HCT116 (cell line): ENCODE results near the gene RHBDD2. TPM values are rescaled to one million over a fixed set of nuclear protein-coding genes. Genes with fewer than 3 reads are reported as not detected.
"Not testable (repeated sequence)": the region's sequence is repeated elsewhere in the genome, so short reads cannot be mapped to it uniquely, and the experiment has no call there.

ENCODE experiments used
- ATAC-seq: fragments of 200-7000 bp; cut with Tn5 transposase; 2 replicates; pipeline ENCODE4 v1.9.1; 2020; ENCODE audit warnings: mild to moderate bottlenecking, moderate library complexity
- Bru-seq: library from RNA; stranded (reverse); fragments of 400-500 nt; gene quantifications from one replicate; lab custom pipeline; 2021; lab: Mats Ljungman, UMichigan
- BruChase-seq, 2 experiments: library from RNA; stranded (reverse); fragments of 400-500 nt; gene quantifications; one replicate each; lab custom pipeline; 2021; lab: Mats Ljungman, UMichigan
- BruUV-seq: library from RNA; stranded (reverse); fragments of 400-500 nt; replicated peaks from 2 replicates; lab custom pipeline; 2021; lab: Mats Ljungman, UMichigan
- CTCF ChIA-PET: fragments of 300-600 bp; sonication (Branson Sonifier 250); formaldehyde crosslinking; loops from one replicate; lab custom pipeline; 2021; ENCODE audit warnings: antibody characterized with exemption; lab: Charles Lee
- POLR2A ChIA-PET: fragments of 300-600, 350-600 bp; sonication (Branson Sonifier 250); formaldehyde crosslinking; loops from one replicate; lab custom pipeline; 2021; ENCODE audit warnings: antibody characterized with exemption; lab: Charles Lee
- RAD21 ChIA-PET, 2 experiments: fragments of 300-600 bp; sonication (Branson Sonifier 250); formaldehyde crosslinking; loops; one replicate each; lab custom pipeline; 2023; ENCODE audit warnings: low total read pairs in 2 of 2; ENCODE audit not compliant: uncharacterized antibody in 2 of 2, unreplicated experiment in 2 of 2, low non-redundant PET in 1 of 2; lab: Charles Lee
- DNase-seq: peaks from one replicate; pipeline ENCODE4 v3.0.0-alpha.2; 2010; ENCODE audit warnings: low read depth, low spot score
- H2AFZ ChIP-seq: fragments of 200-600 bp; shearing (Covaris generic), sonication (generic); 2 replicates; pipeline ENCODE4 v1.6.1; 2017; ENCODE audit warnings: low read depth, mixed run types, mixed read lengths, antibody characterized with exemption, low read length; ENCODE audit not compliant: poor library complexity, severe bottlenecking
- H3K27ac ChIP-seq: 2 replicates; pipeline ENCODE4 v1.5.1; 2012; ENCODE audit warnings: low read depth, low read length
- H3K27me3 ChIP-seq: fragments of 200-600 bp; sonication (generic); 2 replicates; pipeline ENCODE4 v1.6.1; 2016; ENCODE audit warnings: mixed run types, low read length, mixed read lengths; ENCODE audit not compliant: insufficient read depth
- H3K36me3 ChIP-seq, 2 experiments: fragments of 200-500 bp in 1 of 2; fragments of 200-600 bp in 1 of 2; sonication (Bioruptor generic) in 1 of 2; sonication (generic) in 1 of 2; 2 replicates each; pipeline versions ENCODE4 v1.5.1 to v1.6.1; 2014 to 2016; ENCODE audit warnings: low read length in 2 of 2, inconsistent platforms in 1 of 2, mixed read lengths in 1 of 2, mixed run types in 1 of 2; ENCODE audit not compliant: insufficient read depth in 2 of 2, control insufficient read depth in 1 of 2
- H3K4me1 ChIP-seq, 2 experiments: fragments of 200-600 bp in 1 of 2; sonication (generic) in 1 of 2; 2 replicates each; pipeline versions ENCODE4 v1.5.1 to v1.6.1; 2012 to 2017; ENCODE audit warnings: low read length in 2 of 2, inconsistent platforms in 1 of 2, mild to moderate bottlenecking in 1 of 2, mixed read lengths in 1 of 2, mixed run types in 1 of 2, moderate library complexity in 1 of 2; ENCODE audit not compliant: insufficient read depth in 2 of 2, control insufficient read depth in 1 of 2
- H3K4me2 ChIP-seq: fragments of 200-600 bp; sonication (generic); 2 replicates; pipeline ENCODE4 v1.6.1; 2017; ENCODE audit warnings: mixed run types, low read length, mixed read lengths
- H3K4me3 ChIP-seq, 2 experiments: fragments of 200-600 bp in 1 of 2; sonication (generic) in 1 of 2; replicated peaks in 1 of 2; 2 replicates each; pipeline ENCODE4 v1.5.1; 2011 to 2016; ENCODE audit warnings: low read length in 2 of 2, control low read depth in 1 of 2, low read depth in 1 of 2, mild to moderate bottlenecking in 1 of 2, mixed read lengths in 1 of 2, mixed run types in 1 of 2
- H3K79me2 ChIP-seq: fragments of 200-600 bp; sonication (generic); 2 replicates; pipeline ENCODE4 v1.6.1; 2017; ENCODE audit warnings: mild to moderate bottlenecking, mixed run types, low read length, moderate library complexity, mixed read lengths; ENCODE audit not compliant: insufficient read depth
- H3K9ac ChIP-seq: fragments of 200-600 bp; sonication (generic); 2 replicates; pipeline ENCODE4 v1.6.1; 2016; ENCODE audit warnings: low read length, mixed read lengths
- H3K9me2 ChIP-seq: fragments of 200-600 bp; sonication (generic), shearing (Covaris generic); 2 replicates; pipeline ENCODE4 v1.6.1; 2017; ENCODE audit warnings: mixed run types, mild to moderate bottlenecking, moderate library complexity; ENCODE audit not compliant: insufficient read depth
- H3K9me3 ChIP-seq, 2 experiments: fragments of 200-500 bp in 1 of 2; fragments of 200-600 bp in 1 of 2; sonication (Bioruptor generic) in 1 of 2; sonication (generic) in 1 of 2; 2 replicates each; pipeline ENCODE4 v1.6.1; 2014 to 2017; ENCODE audit warnings: low read length in 2 of 2, mixed read lengths in 2 of 2, inconsistent platforms in 1 of 2, low read depth in 1 of 2, mild to moderate bottlenecking in 1 of 2, mixed run types in 1 of 2, moderate library complexity in 1 of 2; ENCODE audit not compliant: control insufficient read depth in 1 of 2, insufficient read depth in 1 of 2
- H4K20me1 ChIP-seq: fragments of 200-600 bp; sonication (generic), shearing (Covaris generic); 2 replicates; pipeline ENCODE4 v1.6.1; 2017; ENCODE audit warnings: mixed run types, mild to moderate bottlenecking, moderate library complexity; ENCODE audit not compliant: insufficient read depth
- ATF3 ChIP-seq: IDR thresholded peaks from 2 replicates; pipeline ENCODE4 v1.6.1; 2012
- EGR1 ChIP-seq: IDR thresholded peaks from 2 replicates; pipeline ENCODE4 v1.6.1; 2012; ENCODE audit warnings: low read depth
- ELF1 ChIP-seq: IDR thresholded peaks from 2 replicates; pipeline ENCODE4 v1.6.1; 2012; ENCODE audit warnings: low read depth, borderline replicate concordance
- POLR2A ChIP-seq: IDR thresholded peaks from 2 replicates; pipeline ENCODE4 v1.7.0; 2011; ENCODE audit warnings: borderline replicate concordance; ENCODE audit not compliant: insufficient read depth, insufficient read length; ENCODE audit errors: extremely low read depth
- POLR2AphosphoS5 ChIP-seq: IDR thresholded peaks from 2 replicates; pipeline ENCODE4 v1.6.1; 2011; ENCODE audit warnings: mild to moderate bottlenecking, low read depth, low read length, moderate library complexity
- RAD21 ChIP-seq: IDR thresholded peaks from 2 replicates; pipeline ENCODE4 v1.6.1; 2012; ENCODE audit warnings: low read depth, mild to moderate bottlenecking
- REST ChIP-seq: IDR thresholded peaks from 2 replicates; pipeline ENCODE4 v1.6.1; 2012; ENCODE audit warnings: low read depth
- SIN3A ChIP-seq: IDR thresholded peaks from 2 replicates; pipeline ENCODE4 v1.6.1; 2012; ENCODE audit warnings: low read depth
- SP1 ChIP-seq: IDR thresholded peaks from 2 replicates; pipeline ENCODE4 v1.6.1; 2012; ENCODE audit warnings: low read depth
- TCF7L2 ChIP-seq: IDR thresholded peaks from 2 replicates; pipeline ENCODE4 v1.7.0; 2011; ENCODE audit warnings: borderline replicate concordance, inconsistent platforms; ENCODE audit not compliant: insufficient read depth, insufficient read length; ENCODE audit errors: extremely low read depth
- YY1 ChIP-seq: IDR thresholded peaks from 2 replicates; pipeline ENCODE4 v1.6.1; 2011; ENCODE audit warnings: low read length, low read depth, moderate library complexity, mild to moderate bottlenecking; ENCODE audit not compliant: insufficient replicate concordance; ENCODE audit errors: extremely low read depth
- ZFX ChIP-seq: fragments of 450-650 bp; IDR thresholded peaks from 2 replicates; pipeline ENCODE4 v1.6.1; 2017
- intact Hi-C: fragments of 100-400 bp; cut with micrococcal nuclease; formaldehyde crosslinking; loops from 2 replicates; pipeline ENCODE4 v1.10.0; 2022
- long read RNA-seq: library from polyadenylated mRNA; unstranded; transcript quantifications from one replicate; pipeline ENCODE4 v2.0.0, GENCODE V29; 2021; ENCODE audit not compliant: unreplicated experiment
- polyA plus RNA-seq: library from polyadenylated mRNA; unstranded; fragments of >200 nt; gene quantifications from 2 replicates; pipeline ENCODE4 v1.2.1, GENCODE V29; 2012; ENCODE audit warnings: missing spikeins
- total RNA-seq: library from RNA; stranded (reverse); gene quantifications from one replicate; pipeline ENCODE4 v1.2.1, GENCODE V29; 2021; ENCODE audit not compliant: unreplicated experiment
- TF ChIP-seq, protein P1 (sequence below): IDR thresholded peaks from 2 replicates; pipeline ENCODE4 v1.6.1; 2012

The RHBDD2 gene
- total RNA-seq (42.9 TPM), Bru-seq, nascent RNA (percentile 80 among the genes with signal in this experiment), BruChase-seq, experiment 1, labeled RNA remaining after a 6-hour chase (percentile 89 among the genes with signal in this experiment), BruChase-seq, experiment 2, labeled RNA remaining after a 2-hour chase (percentile 77 among the genes with signal in this experiment)
- 42.5 and 44.2 TPM in 2 replicates for polyA plus RNA-seq
- long read RNA-seq, transcript RHBDD2-201 (4 exons, 1,802 nt) = major isoform, 48 of 62 reads
- long read RNA-seq, partial matches to known transcripts = 5 of 62 reads
- long read RNA-seq, other reads (novel, unspliced or antisense) = 7 of 62 reads

GRCh38 chr7:75878769-75879611 is at the start of gene RHBDD2:
RHBDD2 (plus strand) TSS chr7:75879034; CDS start chr7:75879083, 49 bp downstream.
- BruUV-seq = no TSS peak
- Histone ChIP-seq H3K79me2 (peaks cover 37% of the 10 kb centered on the region), H3K27ac (peak within 1 kb of the TSS; percentile 61), H3K9ac (peak within 1 kb of the TSS; percentile 89), H3K27me3 (no peaks in the 10 kb centered on the region), H3K9me2 (no peaks in the 10 kb centered on the region), H3K4me2 (peak within 1 kb of the TSS; percentile 84), H3K9me3 (no peaks in the 10 kb centered on the region), H3K36me3 (peaks cover 19 to 23% of the 10 kb centered on the region in 2 experiments; a peak in 3 of 4 replicates), H2AFZ (no peak within 1 kb of the TSS), H3K4me1 (peaks cover 12 to 16% of the 10 kb centered on the region in 2 experiments), H4K20me1 (no peaks in the 10 kb centered on the region)
- RAD21 ChIA-PET = interaction anchor here in 1 of 2 experiments (0.7 kb wide), 1 partner anchor 102 kb away, joined by 4 read pairs; no protein-coding TSS in a partner anchor
- POLR2A ChIA-PET = interaction anchor here (0.5 kb wide), 1 partner anchor 15 kb away, joined by 4 read pairs; no protein-coding TSS in a partner anchor
- intact Hi-C loops = loop anchor here (2.0 kb wide), 1 partner anchor 36 kb away; the partner anchor contains the start of gene POR
- CTCF ChIA-PET = no interaction called here
- peak; percentile 96 for ATAC-seq
- TF ChIP-seq SIN3A (peak; percentile 95), POLR2A (peak; percentile 59), RAD21 (no peak), EGR1 (peak; percentile 96), YY1 (peak; percentile 88), ELF1 (peak; percentile 68; the same call in 1 of the 2 replicates), TCF7L2 (peak; percentile 32), POLR2AphosphoS5 (peak; percentile 97), ZFX (peak; percentile 87), SP1 (peak; percentile 36; the same call in 1 of the 2 replicates), ATF3 (no peak), REST (no peak)
- TF ChIP-seq, protein P1, sequence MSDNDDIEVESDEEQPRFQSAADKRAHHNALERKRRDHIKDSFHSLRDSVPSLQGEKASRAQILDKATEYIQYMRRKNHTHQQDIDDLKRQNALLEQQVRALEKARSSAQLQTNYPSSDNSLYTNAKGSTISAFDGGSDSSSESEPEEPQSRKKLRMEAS = peak; percentile 81
- TF ChIP-seq, all 23 proteins: peak for 10
- peak within 1 kb of the TSS; percentile 94 to 98 for H3K4me3 ChIP-seq
- peak; percentile 79 for DNase-seq

DNA sequence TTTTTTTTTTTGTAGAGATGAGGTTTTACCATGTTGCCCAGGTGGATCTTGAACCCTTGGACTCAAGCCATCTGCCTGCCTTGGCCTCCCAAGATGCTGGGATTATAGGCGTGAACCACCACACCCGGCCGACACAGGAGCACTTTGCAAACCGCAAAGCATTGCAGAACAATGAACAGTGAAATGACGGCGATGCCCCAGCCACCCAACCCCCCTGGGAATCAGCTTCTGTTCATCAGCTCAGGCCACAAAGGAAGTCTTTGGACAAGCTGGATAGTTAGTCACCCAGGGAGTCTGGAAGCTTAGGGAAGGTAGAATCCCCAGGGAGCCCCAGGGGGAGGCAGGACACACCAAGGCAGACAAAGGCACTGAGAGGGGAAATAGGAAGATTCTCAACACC is 49.2 kb upstream of the RHBDD2 start:
- H4K20me1 ChIP-seq, H3K4me1 ChIP-seq, H3K36me3 ChIP-seq, H3K27me3 ChIP-seq, H2AFZ ChIP-seq, H3K9me2 ChIP-seq, POLR2A ChIA-PET, H3K9ac ChIP-seq, CTCF ChIA-PET, H3K79me2 ChIP-seq, BruUV-seq, H3K4me3 ChIP-seq, H3K9me3 ChIP-seq, H3K27ac ChIP-seq, RAD21 ChIA-PET, intact Hi-C loops: not testable (repeated sequence)
- peak overlapping the region; percentile 33 for H3K4me2 ChIP-seq
- peak; percentile 87 for ATAC-seq
- peak; percentile 60 for DNase-seq
